GM19351 (cell line): ENCODE results near the gene ACBD3.
A peak's percentile ranks its signal among the peaks of the same experiment; 100 is the strongest.

Experiments
- ATAC-seq: cut with Tn5 transposase; IDR thresholded peaks from one replicate; pipeline ENCODE4 v1.9.1; 2021; ENCODE audit warnings: mild to moderate bottlenecking, moderate library complexity; ENCODE audit not compliant: unreplicated experiment

ACBD3 gene

DNA sequence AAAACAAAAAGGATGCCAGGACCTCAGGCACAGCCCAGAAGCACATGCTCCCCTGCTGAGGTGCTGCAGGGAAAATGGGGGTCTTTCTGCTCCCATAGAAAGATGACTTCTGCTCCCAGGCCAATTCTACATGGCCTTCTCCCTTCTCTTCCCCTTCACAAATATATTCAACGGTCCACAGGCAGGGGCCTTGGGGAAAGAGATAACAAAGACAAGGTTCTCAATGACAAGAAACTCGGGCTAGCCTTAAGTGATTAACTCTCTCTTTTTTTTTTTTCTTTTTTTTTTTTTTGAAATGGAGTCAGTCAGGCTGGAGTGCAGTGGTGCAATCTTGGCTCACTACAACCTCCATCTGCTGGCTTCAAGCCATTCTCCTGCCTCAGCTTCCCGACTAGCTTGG, 69.9 kb downstream of the ACBD3 start:
- no peak for ATAC-seq

DNA sequence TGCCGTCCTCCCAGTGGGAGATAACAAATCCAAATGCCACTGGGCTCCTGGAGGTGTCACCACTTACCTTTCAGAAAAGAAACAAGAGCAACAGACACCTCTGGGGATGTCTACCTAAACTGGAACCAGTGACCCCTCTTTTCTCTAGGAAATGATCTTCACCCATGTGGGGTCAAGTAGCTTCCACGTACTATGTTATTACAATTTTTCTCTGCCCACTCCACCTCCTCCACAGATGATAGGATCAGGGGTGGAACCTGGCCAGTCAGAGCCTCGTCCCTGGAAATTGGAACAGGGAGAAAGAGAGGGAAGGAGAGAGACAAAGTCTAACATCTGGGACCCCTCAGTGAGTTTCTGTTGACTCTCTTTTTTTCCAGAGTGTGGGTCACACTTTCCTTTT, 73.9 kb downstream of the ACBD3 start:
- no peak for ATAC-seq

DNA sequence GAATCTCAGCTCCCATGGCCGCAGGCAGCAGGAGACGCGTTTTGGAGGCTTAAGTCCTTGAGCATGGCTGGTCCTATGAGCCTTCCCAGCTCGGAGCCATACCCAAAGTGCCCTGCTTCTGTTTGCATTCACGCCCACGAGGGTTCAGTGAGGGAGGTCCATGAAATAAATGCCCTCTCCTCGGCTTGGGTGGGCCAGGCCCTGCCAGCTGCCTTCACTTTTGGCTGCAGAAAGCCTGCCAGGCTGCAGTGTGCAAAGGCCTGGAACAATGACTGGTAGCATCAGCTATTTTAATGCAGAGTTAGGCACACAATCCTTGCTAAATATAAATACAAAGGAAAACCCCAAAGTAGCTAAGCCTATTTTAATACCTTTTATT, 74.7 kb downstream of the ACBD3 start:
- ATAC-seq, result no peak

DNA sequence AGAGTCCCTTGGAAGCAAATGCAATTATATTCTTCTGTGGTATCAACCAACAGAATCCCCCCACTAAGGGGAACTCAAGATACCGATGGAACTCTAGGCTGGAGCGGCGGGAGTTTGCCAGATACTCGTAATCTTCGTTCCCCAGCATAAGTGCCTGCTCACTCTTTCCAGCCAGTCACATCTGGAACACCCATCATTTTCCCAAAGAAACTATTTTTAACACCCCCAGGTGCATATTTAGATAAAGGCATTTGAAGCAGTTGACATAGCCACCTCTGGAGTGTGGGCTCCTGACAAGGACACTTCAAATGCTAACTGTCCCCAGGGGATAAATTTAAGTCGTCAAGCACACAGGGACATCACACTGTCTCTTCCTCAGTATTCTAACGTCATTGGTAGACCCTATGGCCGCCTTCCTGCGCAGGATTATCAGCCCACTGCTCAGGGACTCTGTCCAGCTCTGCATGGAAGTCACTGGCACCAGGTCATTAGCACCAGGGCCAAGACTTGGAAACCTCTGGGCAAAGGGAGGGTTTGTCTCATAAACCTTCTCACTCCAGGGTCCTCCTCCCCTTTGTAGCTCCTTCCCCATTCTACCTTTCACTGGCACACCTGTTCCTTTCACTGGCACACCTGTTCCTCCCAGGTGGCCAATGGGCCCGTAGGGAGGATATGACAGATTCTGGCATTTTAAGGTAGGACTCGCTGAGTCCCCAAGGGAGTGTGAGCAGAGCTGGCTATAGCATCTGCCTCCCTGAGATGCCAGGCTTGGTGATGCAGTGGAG, 75.3 kb downstream of the ACBD3 start:
- no peak for ATAC-seq

DNA sequence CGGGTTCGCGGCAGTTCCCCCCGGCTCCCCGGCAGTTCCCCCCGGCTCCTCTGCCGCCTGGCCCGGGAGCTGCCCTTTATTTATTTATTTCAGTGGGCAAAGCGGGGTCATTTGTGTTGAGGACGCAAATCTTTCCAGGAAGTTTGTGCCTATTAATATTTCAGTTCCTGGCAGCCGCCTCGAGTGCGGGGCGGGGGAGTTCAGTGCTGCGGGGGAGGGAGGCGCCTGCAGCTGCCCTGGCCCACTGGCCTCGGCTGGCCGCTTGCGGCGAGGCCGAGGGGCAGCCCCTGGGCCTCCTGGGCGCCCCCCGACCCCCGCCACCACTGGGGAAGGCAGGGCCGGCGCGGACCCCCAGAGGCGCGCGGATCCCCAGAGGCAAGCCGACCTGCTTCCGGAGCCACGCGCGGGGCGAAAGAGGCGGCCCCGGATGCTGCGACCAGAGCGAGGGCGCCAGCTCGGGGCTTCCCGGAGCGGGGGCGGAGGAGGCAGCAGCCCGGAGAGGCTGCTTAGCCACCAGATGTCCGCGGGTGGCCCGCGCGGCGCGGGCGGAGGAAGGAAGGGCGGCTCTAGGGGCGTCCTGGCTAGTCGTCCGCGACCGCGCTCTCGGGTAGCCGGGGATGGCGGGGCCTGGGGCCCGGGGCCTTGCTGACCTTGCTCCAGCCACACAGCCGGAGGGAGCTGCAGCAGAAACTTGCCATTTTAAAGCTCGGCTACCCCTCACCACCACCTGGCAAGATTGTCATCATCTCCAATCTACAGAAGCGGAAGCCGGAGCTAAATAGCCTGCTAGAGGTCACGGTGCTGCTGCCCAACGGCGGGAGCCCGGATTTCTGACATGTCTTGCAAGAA, 76.1 kb downstream of the ACBD3 start:
- ATAC-seq, result peak; percentile 74

DNA sequence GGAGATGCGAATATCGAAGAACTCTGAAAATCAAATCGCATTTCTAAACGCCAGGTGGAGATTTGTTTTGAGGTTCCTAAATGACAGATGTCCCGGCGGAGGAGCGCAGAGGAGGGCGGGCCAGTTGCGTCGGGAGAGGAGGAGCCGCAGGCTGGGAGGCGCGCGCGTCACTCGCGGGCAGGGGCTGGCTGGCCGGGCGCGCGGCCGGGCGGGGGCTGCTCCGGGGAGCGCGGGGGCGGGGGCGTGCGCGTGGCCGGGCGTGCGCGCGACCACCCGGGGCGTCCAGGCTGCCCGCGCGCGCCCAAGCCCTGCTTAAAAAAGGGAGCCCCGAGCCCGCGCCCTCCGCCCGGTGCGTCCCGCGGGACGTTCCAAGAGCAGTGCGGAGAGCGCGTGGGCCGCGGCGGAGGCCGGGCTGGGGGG, 76.7 kb downstream of the ACBD3 start:
- peak; percentile 71 for ATAC-seq

DNA sequence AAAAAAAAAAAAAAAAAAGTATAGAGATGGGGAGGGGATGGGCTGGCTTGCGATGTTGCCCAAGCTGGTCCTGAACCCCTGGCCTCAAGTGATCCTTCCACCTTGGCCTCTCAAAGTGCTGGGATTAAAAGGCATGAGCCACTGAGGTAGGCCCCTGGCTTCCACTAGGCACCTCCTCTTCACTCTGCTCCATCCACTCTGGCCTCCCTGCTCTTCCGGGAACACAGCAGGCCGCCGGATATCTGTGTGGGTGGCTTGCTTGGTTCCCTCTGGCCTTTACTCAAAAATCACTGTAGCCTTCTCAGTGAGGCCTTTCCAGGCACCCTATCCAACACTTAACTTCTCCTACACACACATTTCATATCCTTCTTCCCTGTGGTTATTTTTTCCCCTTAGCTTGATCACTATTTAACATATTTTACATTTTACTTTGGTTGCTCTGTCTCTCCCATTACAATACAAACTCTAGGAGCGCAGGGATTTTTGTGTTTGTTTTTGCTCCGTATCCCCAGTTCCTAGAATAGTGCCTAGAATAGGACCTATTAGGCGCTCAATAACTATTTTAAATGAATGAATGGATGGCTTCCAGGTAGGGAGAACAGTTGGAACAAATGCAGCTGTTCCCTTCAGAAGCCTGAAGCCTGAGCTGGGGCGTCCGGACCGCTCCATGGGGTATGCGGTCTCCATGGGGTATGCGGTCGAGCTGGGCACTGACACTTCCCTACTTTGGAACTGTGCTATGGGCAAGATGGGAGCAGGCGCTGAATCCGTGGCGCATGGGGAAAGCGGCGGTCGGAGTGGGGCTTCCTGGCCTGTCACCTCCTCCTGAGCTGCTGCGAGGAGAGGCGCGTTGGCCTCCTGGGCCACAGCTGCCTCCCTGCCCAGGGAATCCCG, 77.4 kb downstream of the ACBD3 start:
- peak; percentile 15 for ATAC-seq

DNA sequence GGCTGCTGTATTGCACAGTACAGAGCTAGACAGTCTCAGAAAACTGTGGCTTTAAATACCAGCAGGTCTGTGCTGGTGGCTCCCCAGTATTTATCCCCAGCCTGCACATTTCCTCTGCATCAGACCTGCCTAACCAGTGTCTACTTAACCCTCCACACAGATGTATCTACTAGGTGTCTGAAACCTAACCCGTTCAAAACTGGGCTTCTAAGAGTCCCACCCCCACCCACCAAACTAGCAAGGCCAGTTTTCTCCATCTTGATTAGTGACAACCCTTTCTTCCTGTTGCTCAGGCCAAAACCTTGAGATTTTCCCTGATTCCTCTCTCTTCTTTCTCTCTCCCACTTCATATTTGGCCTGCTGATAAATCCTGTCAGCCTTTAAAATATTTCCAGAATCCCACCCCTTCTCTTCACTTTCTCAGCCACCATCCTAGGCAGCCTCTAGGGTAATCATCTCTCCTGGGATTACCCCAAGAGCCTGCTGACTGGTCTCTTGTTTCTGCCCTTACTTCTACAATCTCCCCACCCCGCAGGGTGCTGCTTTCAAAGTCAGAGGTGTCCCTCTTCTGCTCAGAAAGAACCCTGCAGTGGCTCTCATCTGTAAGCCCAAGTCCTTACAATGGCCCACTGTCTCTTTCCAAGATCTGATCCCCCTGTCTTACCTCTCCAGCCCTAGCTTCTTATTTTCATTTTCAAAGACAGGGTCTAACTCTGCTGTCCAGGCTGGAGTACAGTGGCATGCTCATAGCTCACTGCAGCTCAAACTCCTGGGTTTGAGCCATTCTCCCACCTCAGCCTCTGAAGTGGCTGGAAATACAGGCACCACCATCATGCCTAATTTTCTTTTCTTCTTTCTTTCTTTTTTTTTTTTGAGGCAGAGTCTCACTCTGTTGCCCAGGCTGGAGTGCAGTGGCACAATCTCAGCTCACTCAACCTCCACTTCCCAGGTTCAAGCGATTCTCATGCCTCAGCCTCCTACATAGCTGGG, 78.8 kb downstream of the ACBD3 start:
- no peak for ATAC-seq

DNA sequence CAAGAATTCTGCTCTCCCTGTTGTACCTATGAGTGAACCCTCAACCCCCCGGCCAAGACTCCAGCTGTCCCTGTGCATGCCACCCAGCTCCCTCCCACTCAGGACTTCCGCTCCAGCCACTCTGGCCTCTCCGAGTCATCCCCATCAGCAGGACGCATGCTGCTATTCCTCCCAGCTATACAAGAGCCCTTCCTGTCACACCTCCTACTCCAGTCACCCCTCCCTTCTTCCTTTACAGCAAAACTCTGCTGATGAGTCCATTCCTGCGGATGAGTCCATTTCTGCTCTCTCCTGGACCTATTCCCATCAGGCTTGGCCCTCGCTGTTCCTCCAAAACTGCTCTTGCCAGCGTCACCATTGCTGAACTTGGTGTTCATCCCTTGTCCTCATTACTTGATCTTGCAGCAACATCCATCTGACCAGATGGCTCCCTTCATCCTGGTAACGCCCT, 81.8 kb downstream of the ACBD3 start:
- no peak for ATAC-seq

DNA sequence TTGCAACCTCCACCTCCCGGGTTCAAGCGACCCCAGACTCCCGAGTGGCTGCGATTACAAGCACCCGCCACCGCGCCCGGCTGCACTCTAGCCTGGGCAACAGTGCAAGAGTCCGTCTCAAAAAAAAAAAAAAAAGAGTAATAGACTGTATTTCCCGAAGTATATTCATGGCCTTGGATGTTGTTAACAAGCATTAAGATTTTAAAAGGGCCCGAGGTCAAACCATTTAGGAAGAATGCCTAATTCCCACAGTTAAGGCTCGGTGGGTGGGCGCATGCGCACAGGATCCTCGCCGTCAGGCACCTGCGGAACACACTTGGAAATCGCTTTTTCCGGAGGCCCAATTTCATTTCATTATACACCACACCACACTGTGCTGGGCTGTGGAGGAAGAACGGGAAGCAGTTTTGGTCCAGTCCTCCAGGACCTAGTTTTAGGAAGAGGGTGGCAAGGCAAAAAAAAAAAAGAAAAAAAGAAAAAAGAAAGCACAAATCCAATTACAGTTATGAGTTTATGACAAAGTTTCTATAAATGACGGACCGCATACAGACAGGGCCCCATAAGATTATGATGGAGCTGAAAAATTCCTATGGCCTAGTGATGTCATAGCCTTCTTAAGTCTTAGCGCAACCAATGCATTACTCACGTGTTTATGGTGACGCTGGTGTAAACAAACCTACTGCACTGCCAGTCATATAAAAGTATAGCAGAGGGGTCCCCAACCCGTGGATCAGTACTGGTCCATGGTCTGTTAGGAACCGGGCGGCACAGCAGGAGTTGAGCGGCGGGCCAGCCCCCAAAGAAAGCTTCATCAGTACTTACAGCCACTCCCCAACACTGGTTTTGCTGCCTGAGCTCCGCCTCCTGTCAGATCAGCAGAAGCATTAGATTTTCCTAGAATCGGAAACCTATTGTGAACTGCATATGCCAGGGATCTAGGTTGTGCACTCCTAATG, 85.8 kb downstream of the ACBD3 start:
- peak; percentile 37 for ATAC-seq

DNA sequence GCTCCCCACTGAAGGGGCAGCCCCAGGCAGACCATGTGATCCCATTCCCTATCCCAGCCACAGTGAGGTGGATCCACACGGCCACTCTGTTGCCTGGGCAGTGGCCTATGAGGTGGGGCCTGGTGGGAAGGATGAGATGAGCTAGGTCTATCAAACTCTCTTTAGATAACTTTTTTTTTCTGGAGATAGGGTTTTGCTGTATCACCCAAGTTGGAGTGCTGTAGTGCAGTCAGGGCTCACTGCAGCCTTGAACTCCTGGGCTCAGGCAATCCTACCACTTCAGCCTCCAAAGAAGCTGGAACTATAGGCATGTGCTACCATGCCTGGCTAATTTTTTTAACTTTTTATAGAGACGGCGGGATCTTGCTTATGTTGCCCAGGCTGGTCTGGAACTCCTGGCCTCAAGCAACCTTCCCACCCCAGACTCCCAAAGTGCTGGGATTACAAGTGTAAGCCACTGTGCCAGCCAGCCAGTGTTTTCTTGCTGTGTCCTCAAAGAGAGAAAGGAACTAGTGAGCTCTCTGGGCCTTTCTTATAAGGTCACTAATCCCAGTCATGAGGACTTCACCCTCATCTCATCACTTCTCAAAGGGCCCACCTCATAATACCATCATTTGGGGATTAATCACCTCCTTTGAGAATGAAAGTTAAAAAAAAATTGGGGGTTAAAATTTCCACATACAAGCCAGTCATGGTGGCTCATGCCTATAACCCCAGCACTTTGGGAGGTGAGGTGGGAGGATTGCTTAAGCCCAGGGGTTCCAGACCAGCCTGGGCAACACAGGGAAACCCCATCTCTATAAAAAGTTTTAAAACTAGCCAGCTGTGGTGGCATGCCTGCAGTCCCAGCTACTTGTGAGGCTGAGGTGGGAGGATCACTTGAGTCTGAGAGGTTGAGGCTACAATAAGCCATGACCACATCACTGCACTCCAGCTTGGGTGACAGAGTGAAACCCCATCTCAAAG, 87.4 kb downstream of the ACBD3 start:
- no peak for ATAC-seq

DNA sequence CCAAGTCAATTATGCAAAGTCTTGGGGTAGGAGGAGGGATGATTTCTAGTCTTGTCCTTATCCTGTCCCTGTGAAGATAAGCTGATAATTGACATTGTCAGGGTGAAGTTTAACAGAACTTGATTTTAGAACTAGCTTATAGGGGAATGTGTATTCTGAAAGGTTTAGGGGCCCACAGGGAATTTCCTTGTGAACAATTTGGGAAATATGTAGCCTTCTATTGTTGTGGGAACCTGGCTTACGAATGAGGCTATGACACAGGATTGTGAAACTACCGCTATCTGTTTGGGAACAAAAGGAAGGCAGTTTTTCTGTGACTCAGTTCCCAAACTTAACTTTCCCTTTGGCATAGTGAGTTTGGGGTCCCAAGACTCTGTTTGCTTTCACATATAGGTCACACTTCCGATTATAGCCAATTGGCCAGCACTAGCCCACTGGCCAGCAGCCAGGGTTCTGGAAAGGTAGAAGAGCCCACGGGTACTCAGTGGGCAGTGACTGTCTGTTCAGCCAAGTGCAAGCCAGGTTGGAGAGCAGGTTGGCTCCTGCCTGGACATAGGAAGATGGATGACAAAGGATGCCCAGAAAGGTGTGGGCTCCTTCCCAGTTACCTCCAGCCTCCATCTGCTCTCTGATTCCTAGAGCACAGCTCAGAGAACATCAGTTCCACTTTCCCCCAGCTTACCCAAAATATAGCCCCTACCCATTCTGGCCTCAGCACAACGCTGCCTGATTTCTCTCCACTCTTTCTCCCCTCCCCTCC, 88.5 kb downstream of the ACBD3 start:
- ATAC-seq, result no peak

DNA sequence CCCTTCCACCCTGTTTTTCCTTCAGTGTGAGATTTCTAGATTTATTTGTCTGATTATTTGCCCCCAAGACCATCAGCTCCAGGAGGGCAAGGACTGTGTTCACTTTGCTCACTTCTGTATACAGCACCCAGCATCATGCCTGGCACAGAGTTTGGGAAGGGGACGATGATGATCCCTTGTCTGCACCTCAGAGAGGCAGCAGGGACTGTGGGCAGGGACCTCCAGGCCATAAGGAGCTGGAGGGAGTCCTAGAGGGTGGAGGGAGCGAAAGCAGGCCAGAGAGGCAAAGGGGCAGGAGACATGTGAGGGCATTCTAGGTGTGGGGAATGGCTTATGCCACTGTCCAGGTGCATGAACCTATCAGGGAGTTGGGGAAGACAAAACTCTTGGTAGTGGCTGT, 91.3 kb downstream of the ACBD3 start:
- no peak for ATAC-seq
